Left lung (tissue), 10 donors: ENCODE results near the gene RAI1. TPM values are rescaled to one million over a fixed set of nuclear protein-coding genes. Genes with fewer than 3 reads are reported as not detected.
A peak's percentile ranks its signal among the peaks of the same experiment; 100 is the strongest.

Experiments used
- ATAC-seq: fragments of 200-7000 bp; cut with Tn5 transposase; one replicate; pipeline ENCODE4 v1.9.1; 2020; ENCODE audit warnings: moderate library complexity
- DNase-seq, 4 donors: peaks; one replicate each; pipeline ENCODE4 v3.0.0-alpha.2; 2013 to 2020
- H3K27ac ChIP-seq, 2 donors: fragments of 200-600 bp; sonication (generic) in 1 of 2; one replicate each; pipeline versions ENCODE4 v1.5.0 to v1.8.0; 2020 to 2021
- H3K27me3 ChIP-seq, 2 donors: fragments of 200-600 bp; sonication (generic) in 1 of 2; one replicate each; pipeline versions ENCODE4 v1.5.0 to v1.8.0; 2020 to 2021
- H3K36me3 ChIP-seq, 2 donors: fragments of 200-600 bp; sonication (generic) in 1 of 2; one replicate each; pipeline versions ENCODE4 v1.5.0 to v1.8.0; 2020 to 2021
- H3K4me1 ChIP-seq, 2 donors: fragments of 200-600 bp; one replicate each; pipeline ENCODE4 v1.8.0; 2021
- H3K4me3 ChIP-seq, 2 donors: fragments of 200-600 bp; sonication (generic) in 1 of 2; one replicate each; pipeline versions ENCODE4 v1.5.0 to v1.8.0; 2020 to 2021; ENCODE audit warnings: mild to moderate bottlenecking in 1 of 2
- H3K9me3 ChIP-seq, 2 donors: fragments of 200-600 bp; sonication (generic) in 1 of 2; one replicate each; pipeline versions ENCODE4 v1.5.0 to v1.8.0; 2020 to 2021
- intact Hi-C, 2 donors: fragments of 100-400 bp; cut with DNase I; formaldehyde crosslinking; loops; one replicate each; pipeline versions ENCODE4 v1.11.2 to v1.14.2; 2022
- polyA plus RNA-seq, 6 donors: library from polyadenylated mRNA; unstranded; fragments of 120-200 nt; gene quantifications; one replicate each; pipeline ENCODE4 v1.2.1, GENCODE V29; 2013; ENCODE audit not compliant: insufficient read length in 6 of 6
- total RNA-seq, 2 donors: library from RNA; stranded (reverse); fragmentation: NEBNext Ultra II Directional; extraction: Animal tissue kit (Norgen Biotek cat#: 25700); gene quantifications; one replicate each; pipeline ENCODE4 v1.2.1, GENCODE V29; 2021
- TF ChIP-seq, protein P1 (sequence below), 2 donors: fragments of 200-600 bp; sonication (generic) in 1 of 2; IDR thresholded peaks; one replicate each; pipeline versions ENCODE4 v1.5.0 to v1.8.0; 2021; ENCODE audit warnings: antibody characterized with exemption in 2 of 2
- donor health status: DM: no; HTN: yes; CAD: no.
- donor health status: DM: no; HTN: no; CAD: no.

RAI1 gene
- total and polyA plus RNA-seq, 8 donors, result 28.8 to 43.8 (median 34.7) TPM

DNA sequence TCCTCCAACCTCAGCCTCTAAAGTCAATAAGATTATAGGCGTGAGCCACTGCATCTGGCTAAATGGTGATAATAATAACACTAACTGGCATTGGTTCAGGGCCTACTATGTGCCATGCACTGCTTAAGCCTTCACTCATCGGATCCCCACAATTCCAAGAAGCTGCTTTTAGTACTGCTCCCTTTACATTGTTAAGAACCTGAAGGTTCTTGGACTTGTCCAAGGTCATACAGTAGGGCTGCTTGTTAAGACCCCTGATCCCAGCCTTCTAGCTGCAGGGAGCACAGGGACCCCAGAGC, 149.0 kb downstream of the RAI1 start:
- no peak overlapping the region for H3K27ac ChIP-seq
- H3K4me3 ChIP-seq, result no peak overlapping the region
- no peak for ATAC-seq
- H3K36me3 ChIP-seq, result peaks cover 0 to 27% of the 10 kb centered on the region in 2 donors
- no peaks in the 10 kb centered on the region for H3K9me3 ChIP-seq
- TF ChIP-seq, protein P1, sequence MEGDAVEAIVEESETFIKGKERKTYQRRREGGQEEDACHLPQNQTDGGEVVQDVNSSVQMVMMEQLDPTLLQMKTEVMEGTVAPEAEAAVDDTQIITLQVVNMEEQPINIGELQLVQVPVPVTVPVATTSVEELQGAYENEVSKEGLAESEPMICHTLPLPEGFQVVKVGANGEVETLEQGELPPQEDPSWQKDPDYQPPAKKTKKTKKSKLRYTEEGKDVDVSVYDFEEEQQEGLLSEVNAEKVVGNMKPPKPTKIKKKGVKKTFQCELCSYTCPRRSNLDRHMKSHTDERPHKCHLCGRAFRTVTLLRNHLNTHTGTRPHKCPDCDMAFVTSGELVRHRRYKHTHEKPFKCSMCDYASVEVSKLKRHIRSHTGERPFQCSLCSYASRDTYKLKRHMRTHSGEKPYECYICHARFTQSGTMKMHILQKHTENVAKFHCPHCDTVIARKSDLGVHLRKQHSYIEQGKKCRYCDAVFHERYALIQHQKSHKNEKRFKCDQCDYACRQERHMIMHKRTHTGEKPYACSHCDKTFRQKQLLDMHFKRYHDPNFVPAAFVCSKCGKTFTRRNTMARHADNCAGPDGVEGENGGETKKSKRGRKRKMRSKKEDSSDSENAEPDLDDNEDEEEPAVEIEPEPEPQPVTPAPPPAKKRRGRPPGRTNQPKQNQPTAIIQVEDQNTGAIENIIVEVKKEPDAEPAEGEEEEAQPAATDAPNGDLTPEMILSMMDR (IDR thresholded peaks at IDR 0.05), result no peak
- H3K4me1 ChIP-seq, result peaks cover 33 to 71% of the 10 kb centered on the region in 2 donors
- no peak for DNase-seq
- intact Hi-C loops, result no loop called here
- H3K27me3 ChIP-seq, result no peaks in the 10 kb centered on the region

GRCh38 chr17:17830740-17831207, 149.5 kb downstream of the RAI1 start:
- Histone ChIP-seq H3K27ac (no peak overlapping the region), H3K36me3 (peaks cover 0 to 27% of the 10 kb centered on the region in 2 donors), H3K27me3 (no peaks in the 10 kb centered on the region), H3K4me1 (peaks cover 33 to 71% of the 10 kb centered on the region in 2 donors), H3K9me3 (no peaks in the 10 kb centered on the region), H3K4me3 (no peak overlapping the region)
- DNase-seq, result peak in 1 of 4 donors; percentile 70
- no peak for ATAC-seq
- TF ChIP-seq, protein P1 (IDR thresholded peaks at IDR 0.05), result no peak
- intact Hi-C loops, result no loop called here

DNA sequence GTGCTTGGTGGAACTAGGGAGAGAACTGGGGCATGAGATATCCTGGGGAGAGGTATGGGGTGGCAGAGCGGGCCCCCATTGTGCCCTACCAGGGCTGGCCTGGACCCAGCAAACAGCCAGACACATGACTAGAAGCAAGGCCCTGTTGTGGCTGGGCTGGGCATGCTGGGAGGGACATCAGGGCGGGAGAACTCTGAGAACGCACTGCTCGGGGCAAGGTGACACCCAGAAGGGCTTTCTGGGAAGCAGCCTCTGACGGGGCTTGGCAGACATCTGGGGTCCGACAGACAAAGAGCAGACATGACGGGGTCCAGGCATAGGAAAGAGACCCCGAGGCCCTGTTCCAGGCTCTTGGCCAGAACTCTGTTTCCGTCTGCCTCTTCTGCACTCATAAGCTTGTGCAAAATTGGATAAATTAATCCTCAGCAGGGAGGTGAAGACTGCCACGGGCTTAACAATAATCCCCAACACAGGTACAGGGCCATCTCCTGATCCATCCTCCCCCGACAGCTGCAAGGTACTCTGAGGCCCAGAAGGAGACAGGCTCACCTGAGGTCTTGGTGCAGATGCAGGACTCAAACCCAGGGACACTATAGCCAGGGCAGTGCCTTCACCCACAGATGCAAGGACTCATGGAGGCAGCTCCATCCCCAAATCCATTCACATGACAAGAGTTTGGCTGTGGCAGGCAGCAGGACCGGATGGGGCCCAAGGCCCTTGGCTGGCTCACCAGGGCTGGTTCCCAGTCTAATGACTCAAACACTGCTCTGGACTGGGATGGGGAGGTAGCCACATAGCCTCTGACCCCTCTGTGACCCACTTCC, 150.2 kb downstream of the RAI1 start:
- ATAC-seq, result no peak
- DNase-seq, result no peak
- no peaks in the 10 kb centered on the region for H3K27me3 ChIP-seq
- no peak overlapping the region for H3K27ac ChIP-seq
- TF ChIP-seq, protein P1 (IDR thresholded peaks at IDR 0.05), result no peak
- peaks cover 31 to 67% of the 10 kb centered on the region in 2 donors for H3K4me1 ChIP-seq
- no peaks in the 10 kb centered on the region for H3K9me3 ChIP-seq
- intact Hi-C loops, result no loop called here
- peaks cover 0 to 27% of the 10 kb centered on the region in 2 donors for H3K36me3 ChIP-seq
- H3K4me3 ChIP-seq, result no peak overlapping the region

- no peak overlapping the region for H3K4me3 ChIP-seq
- H3K27ac ChIP-seq, result no peak overlapping the region
- no peak for DNase-seq
- H3K4me1 ChIP-seq, result peaks cover 27 to 64% of the 10 kb centered on the region in 2 donors
- H3K36me3 ChIP-seq, result peaks cover 0 to 26% of the 10 kb centered on the region in 2 donors
- H3K9me3 ChIP-seq, result no peaks in the 10 kb centered on the region
- no peaks in the 10 kb centered on the region for H3K27me3 ChIP-seq
- intact Hi-C loops, result no loop called here
- TF ChIP-seq, protein P1 (IDR thresholded peaks at IDR 0.05), result no peak
- ATAC-seq, result no peak
Measured at GRCh38 chr17:17832032-17832363, 150.7 kb downstream of the RAI1 start.

- Histone ChIP-seq H3K4me1 (peaks cover 45 to 79% of the 10 kb centered on the region in 2 donors), H3K27ac (no peak overlapping the region), H3K36me3 (peaks cover 0 to 15% of the 10 kb centered on the region in 2 donors), H3K27me3 (no peaks in the 10 kb centered on the region), H3K9me3 (no peaks in the 10 kb centered on the region), H3K4me3 (no peak overlapping the region)
- TF ChIP-seq, protein P1 (IDR thresholded peaks at IDR 0.05), result no peak
- intact Hi-C loops, result no loop called here
- ATAC-seq, result no peak
- no peak for DNase-seq
Measured at GRCh38 chr17:17833658-17834357, 152.6 kb downstream of the RAI1 start.
